SK-N-MC (cell line): ENCODE data around the gene CAMK2N2.

Source experiments
- EZH2 ChIP-seq: fragments of 200-600 bp; sonication (generic); IDR thresholded peaks from one replicate; pipeline ENCODE4 v1.6.1; 2017; ENCODE audit warnings: antibody characterized with exemption
- POLR2AphosphoS5 ChIP-seq: IDR thresholded peaks from 2 replicates; pipeline ENCODE4 v1.6.1; 2012; ENCODE audit warnings: mild to moderate bottlenecking, low read depth, low read length, borderline replicate concordance

GRCh38 chr3:184291738-184292445, 30.5 kb upstream of the CAMK2N2 start:
- TF ChIP-seq EZH2 = no peak
- TF ChIP-seq POLR2AphosphoS5 = no peak
